ENCODE data around the gene CLMN.
"Not testable (repeated sequence)": the region's sequence is repeated elsewhere in the genome, so short reads cannot be mapped to it uniquely, and the experiment has no call there.

The CLMN gene

DNA sequence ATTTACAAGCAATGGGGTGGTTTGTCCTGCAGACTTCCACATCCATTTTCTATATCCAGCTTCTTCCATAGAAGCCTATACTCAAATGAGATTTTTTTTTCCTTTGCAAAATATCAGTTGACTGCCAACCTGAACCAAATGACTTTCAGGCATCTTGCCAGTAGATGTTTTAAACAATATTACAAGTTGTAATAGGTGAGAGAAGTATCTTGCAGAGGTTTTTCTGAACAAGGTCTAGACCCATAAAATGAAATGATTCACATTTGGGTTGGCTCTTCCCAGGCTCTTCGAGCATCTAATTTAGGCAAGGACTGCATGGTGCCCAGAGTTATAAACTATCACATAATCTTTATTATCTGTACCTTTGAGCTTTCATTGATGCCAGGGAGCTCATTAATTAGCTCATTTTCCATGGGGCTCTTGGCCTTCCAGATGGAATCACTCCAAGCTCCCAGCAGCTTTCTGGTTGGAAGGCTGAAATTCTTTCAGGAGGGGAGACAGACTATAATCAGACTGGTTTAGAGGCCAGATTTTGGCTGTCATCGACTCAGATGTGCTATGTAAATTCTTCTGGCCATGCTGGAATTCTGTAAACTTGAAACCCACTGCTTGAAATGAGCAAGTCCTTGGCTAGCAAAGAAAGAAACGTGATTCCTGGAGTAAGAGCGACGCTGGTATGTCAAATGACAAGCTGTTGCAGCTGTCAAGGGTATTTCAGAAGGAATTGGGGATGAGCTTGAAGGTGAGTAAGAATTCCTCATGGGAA, 130.2 kb downstream of the CLMN start:
- DNase-seq, result no peak

DNA sequence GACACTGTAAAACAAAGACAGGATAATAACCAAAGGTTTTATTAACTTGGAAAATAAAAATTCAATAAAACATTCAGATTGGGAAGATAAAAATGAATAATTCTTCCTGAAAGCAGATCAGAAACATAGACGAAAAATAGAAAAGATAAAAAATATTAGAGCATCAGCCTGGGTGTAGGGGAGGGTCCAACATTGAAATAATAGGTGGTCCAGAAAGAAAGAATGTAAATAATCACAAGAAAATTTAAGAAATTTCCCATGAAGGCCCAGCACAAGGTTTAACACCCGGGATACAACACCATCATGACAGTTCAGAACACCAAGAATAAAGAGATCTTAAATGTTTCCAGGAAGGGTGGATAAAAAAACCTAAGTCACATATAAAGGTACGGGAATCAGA, 131.3 kb downstream of the CLMN start:
- no peak for DNase-seq

DNA sequence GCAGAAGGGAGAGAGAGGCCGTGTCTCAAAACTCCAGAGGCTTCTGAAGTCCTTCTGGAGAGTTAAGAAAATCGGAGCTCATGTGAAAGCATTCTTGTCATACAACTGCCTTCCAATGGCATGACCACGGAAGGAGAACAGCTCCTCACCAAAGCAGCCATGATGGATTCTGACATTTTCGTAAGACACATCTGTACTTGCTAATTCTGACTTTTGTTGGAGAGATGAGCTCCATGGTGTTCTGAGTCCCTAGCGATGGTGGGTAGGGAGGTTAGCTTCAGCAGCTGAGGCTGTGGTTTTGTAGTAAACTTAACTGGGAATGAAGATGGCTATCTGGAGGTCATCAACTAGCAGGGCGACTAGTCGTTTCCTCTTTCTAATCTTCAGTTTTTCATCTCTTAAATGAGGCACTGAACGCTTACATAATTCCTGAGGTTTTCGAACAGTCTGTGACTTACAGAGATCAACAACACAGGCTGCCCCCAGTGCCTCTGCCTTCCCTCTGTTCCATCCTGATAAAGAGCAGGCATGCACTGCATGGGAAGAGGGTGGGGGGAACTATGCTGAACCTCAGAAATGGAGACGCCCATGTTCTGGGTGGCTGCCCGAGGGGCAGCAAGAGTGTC, 133.8 kb downstream of the CLMN start:
- DNase-seq, result no peak

DNA sequence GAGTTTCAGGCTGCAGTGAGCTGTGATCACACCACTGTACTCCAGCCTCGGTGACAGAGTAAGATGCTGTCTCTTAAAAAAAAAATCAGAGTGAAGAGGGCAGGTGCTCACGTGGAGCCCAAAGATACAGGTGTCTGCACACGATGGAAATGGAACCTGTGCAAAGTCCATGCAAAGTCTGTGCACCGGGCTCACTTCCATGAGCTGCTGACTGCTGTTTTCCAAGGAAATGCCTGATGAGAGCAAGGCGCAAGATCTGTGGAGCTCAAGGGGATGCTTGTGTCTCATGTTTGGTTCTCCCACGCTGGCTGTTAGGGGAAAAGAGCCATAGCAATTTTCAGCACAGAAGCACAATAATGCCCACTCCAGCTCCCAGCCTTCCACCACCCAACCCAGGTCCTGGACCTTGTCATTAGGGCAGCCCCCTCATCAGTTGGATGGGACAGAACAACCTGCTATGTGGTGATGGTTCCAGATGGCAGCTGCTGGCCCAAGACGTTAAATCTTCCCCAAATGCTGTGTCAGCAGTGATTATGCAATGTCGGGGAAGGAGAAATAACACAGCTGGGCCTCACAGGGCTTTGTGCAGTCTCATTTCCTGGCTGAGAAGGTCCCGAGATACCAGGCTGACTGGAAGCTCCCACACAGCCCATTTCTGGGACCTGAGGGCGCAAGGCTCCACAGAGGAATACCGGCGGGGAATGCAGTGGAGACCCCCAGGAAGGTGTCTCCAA, 134.5 kb downstream of the CLMN start:
- no peak for DNase-seq

DNA sequence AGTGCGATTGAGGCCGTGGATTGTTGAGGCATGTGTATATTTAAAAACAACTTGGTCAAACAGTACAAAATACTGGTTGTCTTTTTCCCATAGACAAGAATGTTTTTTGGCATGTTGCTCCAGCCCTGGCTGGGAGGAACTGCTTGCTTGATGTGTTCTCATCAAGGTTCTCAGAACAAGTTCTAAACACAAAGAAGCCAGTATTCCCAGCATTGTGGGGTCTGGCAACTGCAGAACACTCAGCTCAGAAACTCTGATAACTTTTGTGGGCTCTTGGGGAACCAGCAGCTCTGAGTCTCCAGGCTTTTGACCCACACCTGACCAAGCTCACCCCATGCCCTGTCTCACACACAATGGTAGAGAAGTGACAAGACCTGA, 135.3 kb downstream of the CLMN start:
- no peak for DNase-seq

DNA sequence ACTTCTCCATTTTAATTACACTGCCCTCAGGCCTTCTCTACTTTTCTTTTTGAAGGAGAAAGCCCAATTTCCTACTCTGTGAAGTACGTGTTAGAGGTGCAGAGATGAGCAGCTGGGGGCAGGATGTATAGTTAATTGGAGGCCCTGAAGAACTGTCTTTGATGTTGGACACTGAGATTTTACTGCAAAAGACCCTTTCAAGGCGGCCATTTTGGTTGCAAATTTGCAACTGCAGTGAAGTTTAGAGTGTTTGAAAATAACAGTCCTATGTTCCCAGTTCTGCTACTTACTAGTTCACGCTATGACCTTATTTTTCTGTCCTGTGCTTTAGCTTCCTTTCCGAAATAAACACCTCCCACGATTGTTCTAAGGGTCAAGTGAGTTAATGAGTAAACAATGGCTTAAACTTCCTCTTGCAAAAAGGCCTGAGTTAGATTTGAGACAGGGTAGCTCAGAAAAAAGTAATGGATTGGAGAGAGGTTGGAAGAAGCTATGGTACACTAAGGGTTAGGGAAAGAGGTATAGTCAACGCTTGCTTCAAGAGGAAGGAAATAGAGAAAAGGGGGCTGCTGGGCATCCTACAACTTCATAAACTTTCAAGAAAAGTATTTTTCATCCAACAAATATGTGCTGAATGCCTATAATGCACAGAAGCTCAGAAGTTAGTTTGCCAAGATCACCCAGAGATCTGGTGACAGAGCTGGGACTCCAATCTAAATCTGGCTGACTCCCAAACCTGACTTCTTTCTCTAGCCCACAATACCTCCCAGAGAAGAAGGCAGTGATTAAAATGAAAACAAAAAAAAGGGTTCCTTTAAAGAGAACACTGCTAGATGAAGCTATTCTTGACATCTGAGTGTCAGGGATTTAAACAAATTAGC, 135.9 kb downstream of the CLMN start:
- DNase-seq, result no peak

DNA sequence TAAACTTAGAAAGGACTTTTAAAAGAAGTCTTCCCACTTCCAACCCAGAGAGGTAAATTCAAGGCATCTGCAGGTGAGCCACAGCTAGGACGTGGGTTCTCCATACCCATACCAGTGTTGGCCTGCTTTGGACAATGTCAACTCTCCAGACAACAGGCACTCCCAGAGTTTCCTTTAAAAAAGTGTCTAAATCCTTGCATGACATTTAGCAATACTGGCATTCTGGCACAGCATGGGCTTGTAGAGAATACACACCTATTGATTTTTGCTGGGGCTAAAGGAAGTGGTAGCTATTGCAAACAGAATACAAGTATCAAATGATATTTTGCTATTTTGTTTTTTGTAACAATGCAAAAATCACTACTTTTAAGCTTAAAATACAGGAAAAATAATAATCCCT, 136.6 kb downstream of the CLMN start:
- DNase-seq, result no peak

DNA sequence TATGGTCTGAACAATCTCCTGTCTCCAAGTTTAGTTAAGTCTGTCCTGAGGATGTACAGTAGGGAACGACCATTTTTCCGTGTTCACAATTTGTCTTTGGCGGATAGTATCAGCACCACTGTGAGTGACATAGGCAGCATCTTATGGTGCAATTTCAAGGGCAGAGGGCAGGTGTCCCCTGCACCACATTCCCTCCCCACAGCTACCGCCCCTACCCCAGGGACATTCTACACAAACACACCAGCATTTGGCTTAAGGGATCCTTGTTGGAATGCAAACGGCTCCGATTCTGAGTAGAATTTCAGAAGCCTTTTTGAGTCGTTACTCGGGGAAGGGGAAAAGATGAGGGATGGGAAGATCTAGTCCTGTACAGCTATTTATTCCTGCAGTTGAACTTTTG, 137.3 kb downstream of the CLMN start:
- no peak for DNase-seq

DNA sequence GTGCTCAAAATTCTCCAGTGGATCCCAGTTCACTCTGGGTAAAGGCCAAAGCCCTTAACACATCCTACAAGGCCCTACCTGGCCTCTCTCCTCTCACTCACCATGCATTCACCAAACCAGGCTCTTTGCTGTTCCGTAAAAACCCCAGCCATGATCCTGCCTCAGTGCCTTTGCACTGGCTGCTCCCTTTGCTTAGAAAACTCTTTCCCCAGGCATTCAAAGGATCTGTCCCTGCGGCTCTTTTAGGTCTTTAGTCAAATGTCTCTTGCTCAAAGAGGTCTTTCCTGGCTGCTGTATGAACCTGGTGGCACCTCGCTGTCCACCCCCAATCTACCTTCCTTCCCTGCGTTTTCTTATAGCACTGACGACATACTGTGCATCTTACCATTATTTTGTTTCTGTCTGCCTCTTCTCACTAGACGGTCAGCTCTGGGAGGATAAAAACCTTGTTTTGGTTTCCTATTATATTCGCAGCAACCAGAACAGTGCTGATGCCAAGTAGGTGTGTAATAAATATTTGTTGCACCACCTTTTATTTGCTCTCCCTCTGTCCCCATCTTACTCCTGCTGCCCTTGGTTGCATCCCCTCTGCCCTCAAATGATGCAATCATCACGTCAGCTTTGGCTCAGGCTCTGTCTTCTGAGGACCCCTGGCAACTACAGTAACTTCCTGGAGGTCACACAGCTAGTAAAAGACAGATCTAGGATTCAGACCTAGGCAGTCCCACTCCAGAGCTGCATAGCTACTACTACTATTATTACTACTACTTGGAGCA, 138.6 kb downstream of the CLMN start:
- DNase-seq, result no peak

DNA sequence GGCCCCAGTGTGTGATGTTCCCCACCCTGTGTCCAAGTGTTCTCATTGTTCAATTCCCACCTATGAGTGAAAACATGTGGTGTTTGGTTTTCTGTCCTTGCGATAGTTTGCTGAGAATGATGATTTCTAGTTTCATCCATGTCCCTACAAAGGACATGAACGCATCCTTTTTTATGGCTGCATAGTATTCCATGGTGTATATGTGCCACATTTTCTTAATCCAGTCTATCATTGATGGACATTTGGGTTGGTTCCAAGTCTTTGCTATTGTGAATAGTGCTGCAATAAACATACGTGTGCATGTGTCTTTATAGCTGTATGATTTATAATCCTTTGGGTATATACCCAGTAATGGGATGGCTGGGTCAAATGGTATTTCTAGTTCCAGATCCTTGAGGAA, 144.0 kb downstream of the CLMN start:
- DNase-seq, result not testable (repeated sequence)

DNA sequence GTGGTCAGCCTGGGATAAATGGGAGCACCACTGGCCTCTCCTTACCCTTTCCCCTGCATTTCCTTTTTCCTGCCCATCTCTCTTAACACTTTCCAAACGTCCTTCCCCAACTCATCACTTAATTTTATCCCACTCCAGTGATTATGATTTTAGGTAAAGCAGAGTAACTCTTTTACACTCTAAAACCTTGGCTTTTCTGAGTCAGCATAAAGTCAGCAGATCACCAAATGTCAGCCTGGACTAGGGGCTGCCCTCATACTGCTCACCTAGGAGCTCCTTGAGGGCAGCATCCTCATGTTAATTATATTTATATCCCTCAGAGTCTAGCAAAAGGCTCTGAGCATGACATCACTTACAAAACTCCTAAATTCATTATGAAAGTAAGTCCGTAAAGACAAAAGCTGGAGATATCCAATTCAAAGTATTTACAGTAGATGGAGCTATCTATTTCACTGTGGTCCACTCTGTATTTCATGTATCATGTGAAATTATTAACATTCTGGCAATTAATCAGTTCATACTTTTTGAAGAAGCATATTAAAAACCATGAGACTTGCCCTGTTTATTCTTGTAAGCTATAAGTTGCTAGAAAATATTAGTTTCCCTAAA, 145.4 kb downstream of the CLMN start:
- no peak for DNase-seq

DNA sequence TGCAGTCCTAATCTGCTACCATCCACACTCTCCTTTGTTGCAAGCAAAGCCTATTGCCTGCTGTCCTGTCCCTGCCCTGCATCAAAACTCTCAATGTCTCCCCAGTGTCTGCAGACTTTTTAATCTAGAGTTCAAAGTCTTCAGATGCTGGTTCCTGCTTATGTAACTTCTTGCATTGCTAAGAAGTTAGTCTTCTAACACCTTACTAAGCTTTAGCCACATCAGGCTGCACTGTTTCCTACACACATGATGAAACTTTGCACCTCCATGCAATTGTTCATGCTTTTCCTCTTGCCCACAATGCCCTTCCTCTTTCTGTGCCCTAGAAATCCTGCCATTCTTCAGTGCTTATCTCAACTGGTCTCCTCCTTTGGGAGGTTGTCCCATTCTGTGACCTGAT, 146.2 kb downstream of the CLMN start:
- no peak for DNase-seq

DNA sequence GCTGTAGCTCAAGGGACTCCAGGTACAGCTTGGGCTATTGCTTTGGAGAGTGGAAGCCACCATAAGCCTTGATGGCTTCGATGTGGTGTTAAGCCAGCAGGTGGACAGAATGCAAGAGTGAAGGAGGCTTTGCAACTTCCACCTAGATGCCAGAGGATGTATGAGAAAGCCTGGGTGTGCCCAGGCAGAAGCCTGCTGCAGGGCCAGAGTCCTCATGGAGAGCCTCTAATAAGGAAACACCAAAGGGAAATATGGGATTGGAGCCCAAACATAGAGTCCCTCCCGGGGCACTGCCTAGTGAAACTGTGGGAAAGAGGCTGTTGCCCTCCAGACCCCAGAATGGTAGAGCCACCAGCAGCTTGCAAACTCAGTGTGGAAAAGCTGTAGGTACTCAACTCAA, 152.5 kb downstream of the CLMN start:
- no peak for DNase-seq

DNA sequence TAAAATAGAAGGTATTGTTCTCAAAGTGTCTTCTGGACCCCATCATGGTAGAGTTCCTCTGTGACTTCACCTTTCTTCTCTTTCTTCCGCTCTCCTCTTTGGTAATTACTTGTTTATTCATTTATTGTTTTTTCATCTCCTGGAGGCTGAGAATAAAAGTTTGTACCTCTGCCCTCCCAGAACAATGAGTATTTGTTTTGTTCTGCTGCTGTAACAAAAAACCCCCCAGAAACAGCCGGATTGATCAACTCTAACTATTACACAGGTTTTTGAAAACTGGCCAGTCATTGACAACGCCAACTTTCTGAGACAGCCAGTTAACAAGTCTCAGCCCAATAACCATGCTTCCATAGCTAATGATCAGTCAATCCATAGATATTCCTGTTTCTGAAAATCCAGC, 154.2 kb downstream of the CLMN start:
- DNase-seq, result no peak

DNA sequence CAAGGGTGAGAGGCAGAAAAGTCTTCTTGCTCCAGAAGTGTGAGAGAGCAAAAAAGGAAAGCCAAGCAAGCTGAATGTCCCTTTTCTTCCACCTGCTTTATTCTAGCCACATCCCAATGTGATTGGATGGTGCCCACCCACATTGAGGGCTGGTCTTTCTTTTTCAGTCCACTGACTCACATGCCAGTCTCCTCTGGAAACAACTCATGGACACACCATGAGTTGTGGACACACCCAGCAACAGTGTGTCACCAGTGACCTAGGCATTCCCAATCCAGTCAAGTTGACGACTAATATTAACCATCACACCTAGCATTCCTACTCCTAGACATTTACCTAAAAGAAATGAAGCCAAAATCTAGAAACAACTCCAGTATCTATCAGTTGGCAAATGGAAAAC, 155.2 kb downstream of the CLMN start:
- no peak for DNase-seq

DNA sequence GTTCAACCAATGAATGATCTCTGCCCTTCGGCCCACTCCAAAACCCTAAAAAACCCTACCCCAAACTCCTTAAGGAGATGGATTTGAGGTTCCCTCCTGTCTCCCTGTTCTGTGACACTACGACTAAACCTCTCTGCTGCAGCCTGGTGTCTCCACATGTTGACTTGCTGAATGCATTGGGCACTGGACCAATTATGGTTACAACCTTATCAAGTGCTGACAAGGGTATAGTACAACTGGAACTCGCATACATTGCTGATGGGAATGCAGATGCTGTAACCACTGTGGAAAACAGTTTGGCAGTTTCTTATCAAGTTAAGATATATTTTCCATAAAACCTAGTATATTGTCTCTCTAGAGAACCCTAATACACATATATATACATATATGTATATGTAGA, 156.0 kb downstream of the CLMN start:
- DNase-seq, result no peak

DNA sequence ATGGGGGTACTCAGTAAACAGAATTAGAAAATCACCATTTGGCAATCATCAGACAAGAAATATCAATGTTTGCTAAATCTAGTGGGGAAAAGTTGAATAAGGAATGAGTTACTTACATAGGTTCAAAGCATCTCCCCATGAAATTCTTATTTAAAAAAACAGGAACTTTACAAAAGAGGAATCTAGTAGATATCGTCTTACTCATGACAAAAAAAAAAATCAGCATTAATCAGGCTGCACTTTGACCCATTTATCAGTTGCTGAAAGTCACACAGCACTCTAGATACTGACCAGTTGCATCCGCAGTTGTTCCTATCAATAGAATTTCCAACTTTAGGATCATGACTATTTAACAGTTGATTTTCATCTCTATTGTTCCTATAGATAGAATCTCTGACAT, 156.6 kb downstream of the CLMN start:
- DNase-seq, result no peak

DNA sequence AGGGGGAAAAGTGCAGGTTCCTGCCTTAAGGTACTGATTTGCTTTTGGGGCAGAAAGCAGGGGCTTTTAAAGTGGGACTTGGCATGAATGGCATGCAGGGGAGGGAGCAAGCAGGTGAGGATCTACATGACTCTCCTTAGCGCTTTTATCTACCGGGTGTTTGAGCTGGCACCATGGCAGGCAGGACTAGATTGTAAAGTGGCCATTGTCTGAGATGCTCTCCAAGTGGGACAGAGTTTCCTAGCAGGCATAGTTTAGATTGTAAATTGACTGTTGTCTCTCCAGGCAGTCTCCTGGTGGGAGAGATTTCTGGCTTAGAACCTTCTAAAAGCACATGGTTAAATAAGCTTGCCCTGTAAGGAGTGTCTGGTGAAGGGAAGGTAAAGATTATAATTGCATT, 157.1 kb downstream of the CLMN start:
- DNase-seq, result no peak

DNA sequence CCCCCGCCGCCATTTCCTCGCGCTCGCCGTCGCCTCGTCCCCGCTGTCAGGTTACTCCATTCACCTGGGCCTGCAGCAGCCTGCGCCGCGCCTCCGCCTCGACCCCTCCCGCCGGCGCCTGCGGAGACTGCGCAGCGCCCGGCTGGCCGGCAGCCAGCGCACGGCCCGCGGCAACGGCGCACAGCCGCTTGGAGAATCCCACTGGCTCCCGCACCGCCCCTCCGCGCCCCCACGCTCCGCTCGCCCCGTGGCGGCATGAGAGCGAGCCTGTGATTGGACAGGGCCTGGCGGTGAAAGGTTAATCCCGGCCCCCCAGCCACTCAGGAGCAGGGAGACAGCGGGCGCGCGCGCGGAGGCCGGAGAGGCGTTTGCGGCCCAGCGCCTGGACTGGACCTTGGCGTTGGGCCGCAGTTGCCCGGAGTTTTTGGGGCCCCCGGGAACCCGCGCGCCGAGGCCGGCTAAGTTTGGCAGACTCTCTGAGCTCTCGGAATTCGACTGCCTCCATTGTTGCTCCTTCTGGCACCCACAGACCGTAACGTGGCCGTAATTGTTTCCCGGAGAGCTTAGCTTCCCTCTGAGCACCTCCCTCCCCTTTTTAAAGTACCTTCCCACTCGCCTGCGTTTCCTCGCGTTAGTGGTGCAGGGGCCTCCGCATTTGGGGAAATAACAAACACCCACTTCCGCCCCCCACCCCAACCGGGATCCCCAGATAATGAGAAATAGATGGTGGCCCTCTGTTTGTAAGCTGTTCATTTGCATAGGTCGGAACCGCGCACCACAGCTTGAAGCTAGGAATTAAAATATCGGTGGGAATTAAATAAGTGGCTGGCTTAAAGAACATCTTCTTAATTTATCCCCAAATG, 162.2 kb downstream of the CLMN start, which contains the start of gene DICER1:
Gene DICER1, minus strand, starts transcription at position 203 of the 863 bp plus-strand sequence. CDS start 24,071 bp downstream, outside the sequence.
- peak; percentile 99 for DNase-seq

DNA sequence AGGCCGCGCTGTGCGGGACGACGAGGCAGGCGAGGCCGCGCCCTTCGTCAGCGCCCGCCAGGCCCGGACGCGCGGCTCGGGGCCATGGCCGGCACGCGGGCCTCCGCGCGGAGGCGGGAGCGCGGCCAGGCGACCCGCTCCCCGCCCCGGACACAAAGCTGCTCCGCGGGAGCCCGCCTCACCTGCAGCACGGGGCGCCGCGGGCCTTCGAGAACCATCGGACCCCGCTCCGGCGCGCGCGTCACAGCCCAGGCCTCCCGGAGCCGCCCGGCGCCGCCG, 162.7 kb downstream of the CLMN start:
- DNase-seq, result no peak
